Mesenchymal stem cell (in vitro differentiated cells and primary cell): Measurements from ENCODE around the gene SPDYC.

Experiments used
- DNase-seq: peaks from one replicate; pipeline ENCODE4 v3.0.0-alpha.2; 2013
- H2AFZ ChIP-seq: one replicate; pipeline ENCODE4 v1.6.1; 2013; ENCODE audit warnings: low read depth, mild to moderate bottlenecking, control low read depth, inconsistent platforms, low read length, moderate library complexity
- H2AK5ac ChIP-seq: 2 replicates; pipeline ENCODE4 v1.6.1; 2013; ENCODE audit warnings: low read length, moderate library complexity, mild to moderate bottlenecking, inconsistent platforms; ENCODE audit not compliant: severe bottlenecking
- H2BK120ac ChIP-seq: one replicate; pipeline ENCODE4 v1.6.1; 2013; ENCODE audit warnings: low read depth, mild to moderate bottlenecking, inconsistent platforms, low read length, moderate library complexity
- H2BK12ac ChIP-seq, 2 experiments: one replicate each; pipeline ENCODE4 v1.6.1; 2013; ENCODE audit warnings: inconsistent platforms in 2 of 2, low read length in 2 of 2, mild to moderate bottlenecking in 2 of 2, moderate library complexity in 2 of 2, control low read depth in 1 of 2
- H2BK15ac ChIP-seq: one replicate; pipeline ENCODE4 v1.6.1; 2013; ENCODE audit warnings: mild to moderate bottlenecking, low read depth, inconsistent platforms; ENCODE audit not compliant: poor library complexity, severe bottlenecking
- H2BK5ac ChIP-seq: 2 replicates; pipeline ENCODE4 v1.6.1; 2013; ENCODE audit warnings: low read depth, mild to moderate bottlenecking, low read length, control low read depth, inconsistent platforms; ENCODE audit not compliant: poor library complexity, severe bottlenecking
- H3K14ac ChIP-seq, 2 experiments: one replicate each; pipeline ENCODE4 v1.6.1; 2013; ENCODE audit warnings: inconsistent platforms in 2 of 2, low read length in 2 of 2, control low read depth in 1 of 2, mild to moderate bottlenecking in 1 of 2, moderate library complexity in 1 of 2
- H3K18ac ChIP-seq, 2 experiments: one replicate each; pipeline ENCODE4 v1.6.1; 2013; ENCODE audit warnings: inconsistent platforms in 2 of 2, low read length in 2 of 2, control low read depth in 1 of 2, low read depth in 1 of 2, mild to moderate bottlenecking in 1 of 2
- H3K23ac ChIP-seq, 2 experiments: one replicate each; pipeline ENCODE4 v1.6.1; 2013; ENCODE audit warnings: inconsistent platforms in 2 of 2, low read length in 2 of 2, mild to moderate bottlenecking in 2 of 2, moderate library complexity in 2 of 2, control low read depth in 1 of 2
- H3K27ac ChIP-seq: 2 replicates; pipeline ENCODE4 v1.5.1; 2013; ENCODE audit warnings: mild to moderate bottlenecking, moderate library complexity, low read length, control low read depth, inconsistent platforms; ENCODE audit not compliant: poor library complexity, severe bottlenecking
- H3K27me3 ChIP-seq, 2 experiments: 2 replicates each; pipeline versions ENCODE4 v1.6.1 to v1.7.0; 2013; ENCODE audit warnings: low read length in 2 of 2, mild to moderate bottlenecking in 2 of 2, moderate library complexity in 2 of 2, control low read depth in 1 of 2, inconsistent platforms in 1 of 2; ENCODE audit not compliant: control insufficient read depth in 1 of 2, insufficient read depth in 1 of 2
- H3K36me3 ChIP-seq, 2 experiments: 2 replicates each; pipeline versions ENCODE4 v1.6.1 to v1.7.0; 2013; ENCODE audit warnings: low read length in 2 of 2, control low read depth in 1 of 2, inconsistent platforms in 1 of 2, low read depth in 1 of 2, mild to moderate bottlenecking in 1 of 2; ENCODE audit not compliant: insufficient read depth in 2 of 2, control insufficient read depth in 1 of 2
- H3K4ac ChIP-seq, 2 experiments: one replicate each; pipeline ENCODE4 v1.6.1; 2013; ENCODE audit warnings: inconsistent platforms in 2 of 2, low read length in 2 of 2, mild to moderate bottlenecking in 2 of 2, moderate library complexity in 2 of 2, control low read depth in 1 of 2, low read depth in 1 of 2
- H3K4me1 ChIP-seq: 2 replicates; pipeline ENCODE4 v1.6.1; 2013; ENCODE audit warnings: low read depth, low read length, control low read depth; ENCODE audit not compliant: control insufficient read depth, insufficient read depth
- H3K4me2 ChIP-seq: 2 replicates; pipeline ENCODE4 v1.6.1; 2013; ENCODE audit warnings: low read length, mild to moderate bottlenecking, inconsistent platforms; ENCODE audit not compliant: poor library complexity, severe bottlenecking
- H3K4me3 ChIP-seq, 2 experiments: 2 replicates each; pipeline versions ENCODE4 v1.5.1 to v1.7.0; 2013; ENCODE audit warnings: low read length in 2 of 2, mild to moderate bottlenecking in 2 of 2, control low read depth in 1 of 2, low read depth in 1 of 2; ENCODE audit not compliant: insufficient read depth in 1 of 2
- H3K79me1 ChIP-seq: replicated peaks from 2 replicates; pipeline ENCODE4 v1.6.1; 2013; ENCODE audit warnings: mild to moderate bottlenecking, control low read depth, low read length, inconsistent platforms; ENCODE audit not compliant: poor library complexity, severe bottlenecking
- H3K9ac ChIP-seq: 2 replicates; pipeline ENCODE4 v1.7.0; 2013; ENCODE audit warnings: mild to moderate bottlenecking, low read length, moderate library complexity
- H3K9me3 ChIP-seq: 2 replicates; pipeline ENCODE4 v1.7.0; 2013; ENCODE audit warnings: mild to moderate bottlenecking, low read length; ENCODE audit not compliant: control insufficient read depth
- H4K8ac ChIP-seq: one replicate; pipeline ENCODE4 v1.6.1; 2013; ENCODE audit warnings: inconsistent platforms, mild to moderate bottlenecking, low read length, moderate library complexity
- H4K91ac ChIP-seq: one replicate; pipeline ENCODE4 v1.6.1; 2013; ENCODE audit warnings: mild to moderate bottlenecking, low read length, inconsistent platforms
- WGBS: methylation state at CpG from one replicate; pipeline ENCODE4 v1.1.7; 2013; ENCODE audit warnings: mixed read lengths; 5-methylcytosine and 5-hydroxymethylcytosine counted together

The SPDYC gene

GRCh38 chr11:65211293-65212105 lies 41.5 kb downstream of the SPDYC start:
- H3K9me3 ChIP-seq = no peaks in the 10 kb centered on the region
- H3K4me1 ChIP-seq = peaks cover 13% of the 10 kb centered on the region
- H2BK12ac ChIP-seq = no peak overlapping the region
- no peak overlapping the region for H2BK120ac ChIP-seq
- H3K4me2 ChIP-seq = no peak overlapping the region
- H3K4ac ChIP-seq = no peak overlapping the region
- H3K79me1 ChIP-seq = peaks cover 6% of the 10 kb centered on the region
- no peak overlapping the region for H3K9ac ChIP-seq
- no peak overlapping the region for H3K14ac ChIP-seq
- no peak overlapping the region for H4K91ac ChIP-seq
- no peak overlapping the region for H2AK5ac ChIP-seq
- peaks cover 52 to 70% of the 10 kb centered on the region in 2 experiments for H3K36me3 ChIP-seq
- no peak for DNase-seq
- no peak overlapping the region for H3K18ac ChIP-seq
- H4K8ac ChIP-seq = no peak overlapping the region
- H2AFZ ChIP-seq = no peak overlapping the region
- no peak overlapping the region for H2BK15ac ChIP-seq
- 94% methylated on average over 25 of the region's 29 CpGs for WGBS
- no peaks in the 10 kb centered on the region for H3K27me3 ChIP-seq
- H2BK5ac ChIP-seq = no peak overlapping the region
- H3K23ac ChIP-seq = no peak overlapping the region
- H3K4me3 ChIP-seq = no peak overlapping the region
- no peak overlapping the region for H3K27ac ChIP-seq

GRCh38 chr11:65212226-65212801 lies 42.3 kb downstream of the SPDYC start:
- Histone ChIP-seq H3K27ac (no peak overlapping the region), H2AK5ac (no peak overlapping the region), H3K4me3 (no peak overlapping the region), H4K91ac (no peak overlapping the region), H3K9ac (no peak overlapping the region), H2BK120ac (no peak overlapping the region), H3K18ac (no peak overlapping the region), H3K79me1 (peaks cover 4% of the 10 kb centered on the region), H3K14ac (no peak overlapping the region), H3K4me1 (peaks cover 16% of the 10 kb centered on the region), H3K27me3 (no peaks in the 10 kb centered on the region), H3K9me3 (no peaks in the 10 kb centered on the region), H3K36me3 (peaks cover 46 to 69% of the 10 kb centered on the region in 2 experiments), H4K8ac (no peak overlapping the region), H3K23ac (no peak overlapping the region), H2BK12ac (no peak overlapping the region), H2BK15ac (no peak overlapping the region), H2BK5ac (no peak overlapping the region), H2AFZ (no peak overlapping the region), H3K4ac (no peak overlapping the region), H3K4me2 (no peak overlapping the region)
- WGBS = 95% methylated on average over 13 of the region's 13 CpGs
- DNase-seq = no peak

- Histone ChIP-seq H4K91ac (peak overlapping the region; percentile 70), H2BK5ac (no peak overlapping the region), H3K4me2 (no peak overlapping the region), H3K23ac (no peak overlapping the region), H2BK15ac (peak overlapping the region; percentile 29), H4K8ac (peak overlapping the region; percentile 56), H3K4ac (peak overlapping the region in 1 of 2 experiments; percentile 31), H3K79me1 (peaks cover 4% of the 10 kb centered on the region), H3K27ac (no peak overlapping the region), H3K4me1 (peaks cover 16% of the 10 kb centered on the region), H2BK12ac (peak overlapping the region in 1 of 2 experiments; percentile 15), H2AK5ac (peak overlapping the region; percentile 41), H3K18ac (peak overlapping the region in 1 of 2 experiments; percentile 1), H2BK120ac (no peak overlapping the region), H3K36me3 (peaks cover 37 to 61% of the 10 kb centered on the region in 2 experiments), H2AFZ (no peak overlapping the region), H3K4me3 (no peak overlapping the region), H3K27me3 (no peaks in the 10 kb centered on the region), H3K9ac (no peak overlapping the region), H3K14ac (peak overlapping the region in 1 of 2 experiments; percentile 88), H3K9me3 (no peaks in the 10 kb centered on the region)
- WGBS = 74% methylated on average over 24 of the region's 26 CpGs
- no peak for DNase-seq
Observed at GRCh38 chr11:65213322-65214211, 43.5 kb downstream of the SPDYC start.
